Panc1 (cell line): Measurements from ENCODE around the gene LSM10.

ENCODE experiments used
- POLR2AphosphoS5 ChIP-seq: IDR thresholded peaks from 2 replicates; pipeline ENCODE4 v1.6.1; 2012; ENCODE audit warnings: mild to moderate bottlenecking, low read depth, low read length, moderate library complexity
- SIN3A ChIP-seq: IDR thresholded peaks from 2 replicates; pipeline ENCODE4 v1.6.1; 2012; ENCODE audit warnings: low read depth, mild to moderate bottlenecking, low read length, moderate library complexity, borderline replicate concordance; ENCODE audit not compliant: insufficient read depth
- TF ChIP-seq, protein P1 (sequence below): fragments of 450-650 bp; IDR thresholded peaks from 2 replicates; pipeline ENCODE4 v1.5.1; 2017; ENCODE audit warnings: mild to moderate bottlenecking

- TF ChIP-seq, protein P1, sequence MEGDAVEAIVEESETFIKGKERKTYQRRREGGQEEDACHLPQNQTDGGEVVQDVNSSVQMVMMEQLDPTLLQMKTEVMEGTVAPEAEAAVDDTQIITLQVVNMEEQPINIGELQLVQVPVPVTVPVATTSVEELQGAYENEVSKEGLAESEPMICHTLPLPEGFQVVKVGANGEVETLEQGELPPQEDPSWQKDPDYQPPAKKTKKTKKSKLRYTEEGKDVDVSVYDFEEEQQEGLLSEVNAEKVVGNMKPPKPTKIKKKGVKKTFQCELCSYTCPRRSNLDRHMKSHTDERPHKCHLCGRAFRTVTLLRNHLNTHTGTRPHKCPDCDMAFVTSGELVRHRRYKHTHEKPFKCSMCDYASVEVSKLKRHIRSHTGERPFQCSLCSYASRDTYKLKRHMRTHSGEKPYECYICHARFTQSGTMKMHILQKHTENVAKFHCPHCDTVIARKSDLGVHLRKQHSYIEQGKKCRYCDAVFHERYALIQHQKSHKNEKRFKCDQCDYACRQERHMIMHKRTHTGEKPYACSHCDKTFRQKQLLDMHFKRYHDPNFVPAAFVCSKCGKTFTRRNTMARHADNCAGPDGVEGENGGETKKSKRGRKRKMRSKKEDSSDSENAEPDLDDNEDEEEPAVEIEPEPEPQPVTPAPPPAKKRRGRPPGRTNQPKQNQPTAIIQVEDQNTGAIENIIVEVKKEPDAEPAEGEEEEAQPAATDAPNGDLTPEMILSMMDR = no peak
- TF ChIP-seq POLR2AphosphoS5 (no peak), SIN3A (no peak)
These were observed 41.0 kb upstream of the LSM10 start for GRCh38 chr1:36438715-36439114.
